Measurements from ENCODE around the gene VEGFC.
A peak's percentile ranks its signal among the peaks of the same experiment; 100 is the strongest.

DNA sequence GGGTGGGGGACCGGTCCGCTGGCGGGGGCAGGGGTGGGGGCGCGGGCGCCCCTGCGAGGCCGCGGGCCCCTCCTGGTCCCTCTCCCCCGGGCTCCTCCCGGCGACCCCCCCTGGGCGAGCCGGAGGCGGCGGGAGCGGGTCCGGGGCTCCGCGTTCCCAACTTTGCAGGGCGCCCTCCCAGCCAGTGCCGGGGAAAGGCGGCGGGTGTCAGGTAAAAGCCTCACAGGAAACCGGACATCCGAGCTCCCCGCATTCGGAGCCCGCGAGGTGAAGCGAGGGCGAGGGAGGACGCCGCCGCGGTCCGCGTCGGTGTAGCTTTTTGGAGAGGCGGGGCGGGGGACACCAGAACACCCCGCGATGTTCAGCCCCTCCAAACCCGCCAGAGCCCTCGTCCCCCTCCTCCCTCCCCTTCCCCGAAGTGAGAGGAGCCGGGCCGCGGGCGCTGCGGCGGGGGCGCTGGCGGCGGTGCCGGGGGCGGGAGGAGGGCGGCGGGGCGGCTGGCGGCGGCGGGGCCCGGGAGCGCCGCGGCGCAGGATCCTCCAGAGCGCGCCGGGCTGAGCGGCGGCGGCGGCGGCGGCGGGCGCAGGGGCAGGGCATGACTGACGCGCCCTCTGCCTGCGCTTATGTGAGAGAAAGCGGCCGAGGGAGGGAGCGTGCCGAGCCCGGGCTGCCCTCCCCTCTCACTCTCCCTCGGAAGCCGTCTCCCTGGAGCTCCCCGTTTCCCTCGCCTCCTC is at the start of gene VEGFC:
- TF ChIP-seq, protein P1, sequence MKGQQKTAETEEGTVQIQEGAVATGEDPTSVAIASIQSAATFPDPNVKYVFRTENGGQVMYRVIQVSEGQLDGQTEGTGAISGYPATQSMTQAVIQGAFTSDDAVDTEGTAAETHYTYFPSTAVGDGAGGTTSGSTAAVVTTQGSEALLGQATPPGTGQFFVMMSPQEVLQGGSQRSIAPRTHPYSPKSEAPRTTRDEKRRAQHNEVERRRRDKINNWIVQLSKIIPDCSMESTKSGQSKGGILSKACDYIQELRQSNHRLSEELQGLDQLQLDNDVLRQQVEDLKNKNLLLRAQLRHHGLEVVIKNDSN (IDR thresholded peaks at IDR 0.05; ENCODE audit: borderline replicate concordance, low read depth) = no peak
- TF ChIP-seq POLR2AphosphoS5 (IDR thresholded peaks at IDR 0.05; ENCODE audit: low read depth, low read length) (no peak), USF2 (IDR thresholded peaks at IDR 0.05; ENCODE audit: borderline replicate concordance, low read depth, low read length) (no peak), SIN3A (IDR thresholded peaks at IDR 0.05; ENCODE audit: borderline replicate concordance, low read depth, low read length) (no peak), EZH2phosphoT487 (IDR thresholded peaks at IDR 0.05; ENCODE audit: borderline replicate concordance, low read depth) (no peak), TEAD4 (IDR thresholded peaks at IDR 0.05; ENCODE audit: borderline replicate concordance, insufficient read depth) (no peak; the same call in 1 of the 2 replicates), TCF12 (IDR thresholded peaks at IDR 0.05) (no peak), ELF1 (IDR thresholded peaks at IDR 0.05) (no peak), RFX5 (IDR thresholded peaks at IDR 0.05; ENCODE audit: low read length) (no peak), TAF1 (IDR thresholded peaks at IDR 0.05; ENCODE audit: borderline replicate concordance, low read depth, low read length) (peak; percentile 79; the same call in 1 of the 2 replicates)
- TF ChIP-seq, protein P2, sequence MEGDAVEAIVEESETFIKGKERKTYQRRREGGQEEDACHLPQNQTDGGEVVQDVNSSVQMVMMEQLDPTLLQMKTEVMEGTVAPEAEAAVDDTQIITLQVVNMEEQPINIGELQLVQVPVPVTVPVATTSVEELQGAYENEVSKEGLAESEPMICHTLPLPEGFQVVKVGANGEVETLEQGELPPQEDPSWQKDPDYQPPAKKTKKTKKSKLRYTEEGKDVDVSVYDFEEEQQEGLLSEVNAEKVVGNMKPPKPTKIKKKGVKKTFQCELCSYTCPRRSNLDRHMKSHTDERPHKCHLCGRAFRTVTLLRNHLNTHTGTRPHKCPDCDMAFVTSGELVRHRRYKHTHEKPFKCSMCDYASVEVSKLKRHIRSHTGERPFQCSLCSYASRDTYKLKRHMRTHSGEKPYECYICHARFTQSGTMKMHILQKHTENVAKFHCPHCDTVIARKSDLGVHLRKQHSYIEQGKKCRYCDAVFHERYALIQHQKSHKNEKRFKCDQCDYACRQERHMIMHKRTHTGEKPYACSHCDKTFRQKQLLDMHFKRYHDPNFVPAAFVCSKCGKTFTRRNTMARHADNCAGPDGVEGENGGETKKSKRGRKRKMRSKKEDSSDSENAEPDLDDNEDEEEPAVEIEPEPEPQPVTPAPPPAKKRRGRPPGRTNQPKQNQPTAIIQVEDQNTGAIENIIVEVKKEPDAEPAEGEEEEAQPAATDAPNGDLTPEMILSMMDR (IDR thresholded peaks at IDR 0.05) = no peak
- TF ChIP-seq, protein P3, sequence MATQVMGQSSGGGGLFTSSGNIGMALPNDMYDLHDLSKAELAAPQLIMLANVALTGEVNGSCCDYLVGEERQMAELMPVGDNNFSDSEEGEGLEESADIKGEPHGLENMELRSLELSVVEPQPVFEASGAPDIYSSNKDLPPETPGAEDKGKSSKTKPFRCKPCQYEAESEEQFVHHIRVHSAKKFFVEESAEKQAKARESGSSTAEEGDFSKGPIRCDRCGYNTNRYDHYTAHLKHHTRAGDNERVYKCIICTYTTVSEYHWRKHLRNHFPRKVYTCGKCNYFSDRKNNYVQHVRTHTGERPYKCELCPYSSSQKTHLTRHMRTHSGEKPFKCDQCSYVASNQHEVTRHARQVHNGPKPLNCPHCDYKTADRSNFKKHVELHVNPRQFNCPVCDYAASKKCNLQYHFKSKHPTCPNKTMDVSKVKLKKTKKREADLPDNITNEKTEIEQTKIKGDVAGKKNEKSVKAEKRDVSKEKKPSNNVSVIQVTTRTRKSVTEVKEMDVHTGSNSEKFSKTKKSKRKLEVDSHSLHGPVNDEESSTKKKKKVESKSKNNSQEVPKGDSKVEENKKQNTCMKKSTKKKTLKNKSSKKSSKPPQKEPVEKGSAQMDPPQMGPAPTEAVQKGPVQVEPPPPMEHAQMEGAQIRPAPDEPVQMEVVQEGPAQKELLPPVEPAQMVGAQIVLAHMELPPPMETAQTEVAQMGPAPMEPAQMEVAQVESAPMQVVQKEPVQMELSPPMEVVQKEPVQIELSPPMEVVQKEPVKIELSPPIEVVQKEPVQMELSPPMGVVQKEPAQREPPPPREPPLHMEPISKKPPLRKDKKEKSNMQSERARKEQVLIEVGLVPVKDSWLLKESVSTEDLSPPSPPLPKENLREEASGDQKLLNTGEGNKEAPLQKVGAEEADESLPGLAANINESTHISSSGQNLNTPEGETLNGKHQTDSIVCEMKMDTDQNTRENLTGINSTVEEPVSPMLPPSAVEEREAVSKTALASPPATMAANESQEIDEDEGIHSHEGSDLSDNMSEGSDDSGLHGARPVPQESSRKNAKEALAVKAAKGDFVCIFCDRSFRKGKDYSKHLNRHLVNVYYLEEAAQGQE (IDR thresholded peaks at IDR 0.05; ENCODE audit: low read depth, low read length) = no peak

Measured in SK-N-SH (cell line).